SW 1271 (cell line): ENCODE data around the gene LRP2.
"Not testable (repeated sequence)": the region's sequence is repeated elsewhere in the genome, so short reads cannot be mapped to it uniquely, and the experiment has no call there.

Experiments
- DNase-seq, 2 experiments: peaks; one replicate each; lab custom pipeline; 2025; lab: John Stamatoyannopoulos, UW

The LRP2 gene

DNA sequence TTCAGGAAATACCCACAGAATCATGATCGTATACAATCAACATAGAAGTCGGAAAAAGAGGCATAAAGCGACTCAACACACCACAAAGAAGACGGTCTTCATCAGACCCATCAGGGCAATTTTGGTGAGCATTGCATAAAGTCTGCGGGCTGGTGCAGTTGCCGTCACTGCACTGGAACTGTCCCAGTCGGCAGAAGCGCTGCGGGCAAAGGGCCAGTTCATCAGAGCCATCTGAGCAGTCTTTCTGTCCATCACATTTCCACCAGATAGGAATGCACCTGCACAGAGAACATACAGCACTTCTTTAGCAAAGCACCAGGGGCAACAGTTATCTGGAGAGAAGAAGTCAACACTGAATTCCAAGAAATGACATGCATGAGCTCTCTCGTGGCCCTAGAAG is 187.2 kb downstream of the LRP2 start:
- no peak for DNase-seq

DNA sequence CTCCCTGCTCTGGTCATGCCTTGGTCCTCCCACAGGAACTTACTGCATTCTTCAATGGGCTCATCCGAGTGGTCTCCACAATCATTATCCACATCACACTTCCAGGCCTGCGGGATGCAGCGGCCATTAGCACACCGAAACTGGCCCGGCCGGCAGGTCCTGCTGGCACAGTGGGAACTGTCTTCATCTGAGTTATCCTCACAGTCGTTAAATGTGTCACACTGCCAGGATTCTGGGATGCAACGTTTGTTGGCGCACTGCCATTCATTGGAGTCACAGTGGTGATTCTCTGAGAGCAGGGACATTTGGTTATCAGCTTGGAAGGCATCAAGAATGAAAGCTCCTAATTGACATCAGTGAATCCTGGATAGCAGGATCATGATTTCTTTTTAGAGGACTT is 188.5 kb downstream of the LRP2 start:
- no peak for DNase-seq

- DNase-seq: no peak
Measured at GRCh38 chr2:169172914-169173313, 189.4 kb downstream of the LRP2 start.

GRCh38 chr2:169172151-169172735 is 190.1 kb downstream of the LRP2 start:
- DNase-seq: no peak

DNA sequence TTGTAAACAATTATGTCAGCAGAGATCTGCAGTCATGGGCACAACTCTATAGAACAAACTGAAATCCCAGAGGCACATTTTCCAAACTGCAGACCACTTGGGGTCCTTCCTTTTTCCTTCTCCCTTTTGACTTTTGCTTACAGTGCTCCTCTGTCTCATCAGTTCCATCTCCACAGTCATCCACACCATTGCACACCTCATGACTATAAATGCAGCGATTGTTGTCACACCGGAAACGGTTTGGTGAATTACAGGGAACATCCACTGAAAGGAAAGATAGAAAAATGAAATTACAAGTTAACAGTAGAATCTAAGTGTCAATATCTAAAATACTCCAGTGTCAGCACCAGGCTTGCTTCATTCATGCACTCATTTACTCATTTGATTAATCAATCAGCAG is 196.5 kb downstream of the LRP2 start:
- DNase-seq: no peak

DNA sequence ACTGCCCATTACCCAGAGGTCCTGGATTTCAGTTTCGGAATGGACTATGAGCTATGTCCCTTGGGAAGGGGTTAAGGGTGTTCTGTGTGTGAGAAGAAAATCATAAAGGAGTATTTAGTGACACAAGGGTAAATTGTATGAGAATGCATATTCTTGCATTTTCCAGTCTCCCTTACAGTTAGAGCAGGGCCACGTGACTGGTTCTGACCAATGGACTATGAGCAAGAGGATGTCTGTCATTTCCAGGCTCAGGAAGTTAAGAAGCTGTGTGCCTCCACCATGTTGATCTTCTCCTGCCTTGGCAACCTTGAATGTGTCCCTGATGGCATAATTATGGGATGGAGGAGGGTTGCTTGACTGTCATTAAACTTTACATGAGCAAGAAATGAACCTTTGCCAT is 198.0 kb downstream of the LRP2 start:
- no peak for DNase-seq

DNA sequence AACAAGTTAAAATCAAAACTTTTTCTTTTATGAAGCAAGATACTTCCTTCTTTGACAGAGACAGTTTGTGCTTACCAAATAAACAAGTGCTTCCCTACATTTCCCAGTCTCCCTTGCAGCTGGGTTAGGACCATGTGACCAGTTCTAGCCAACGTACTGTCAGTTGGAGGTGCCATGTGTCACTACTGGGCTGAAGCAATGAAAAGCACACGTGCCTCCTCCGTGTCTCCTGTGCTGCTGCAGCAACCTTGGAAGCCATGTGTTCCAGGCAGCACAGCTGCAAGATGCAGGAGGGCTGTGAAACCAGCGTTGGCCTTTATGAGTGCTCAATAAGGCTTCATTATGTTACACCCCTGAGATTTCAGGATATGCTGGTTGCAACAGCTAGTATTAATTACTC is 199.7 kb downstream of the LRP2 start:
- no peak for DNase-seq

- no peak for DNase-seq
Measured at GRCh38 chr2:169160926-169161481, 201.3 kb downstream of the LRP2 start.

GRCh38 chr2:169159686-169160085 is 202.6 kb downstream of the LRP2 start:
- no peak for DNase-seq

DNA sequence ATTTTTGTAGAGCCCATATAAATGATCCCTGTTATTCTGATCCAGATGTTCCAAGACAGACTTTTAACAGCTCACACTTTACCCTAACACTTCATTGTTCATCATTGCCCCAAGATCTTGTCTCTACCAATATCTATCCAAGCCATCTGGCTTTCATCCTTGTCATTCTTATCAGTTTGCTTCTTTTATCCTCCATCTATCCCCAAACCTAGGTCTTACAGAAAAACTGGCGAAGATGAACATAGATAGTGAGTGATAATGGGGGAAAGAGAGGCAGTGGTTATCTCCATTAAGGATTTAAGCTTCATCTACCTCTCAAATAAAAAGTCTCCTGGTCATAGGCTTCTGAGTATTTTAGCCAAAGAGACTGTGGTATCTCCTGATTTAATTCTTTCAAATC is 203.5 kb downstream of the LRP2 start:
- no peak for DNase-seq

DNA sequence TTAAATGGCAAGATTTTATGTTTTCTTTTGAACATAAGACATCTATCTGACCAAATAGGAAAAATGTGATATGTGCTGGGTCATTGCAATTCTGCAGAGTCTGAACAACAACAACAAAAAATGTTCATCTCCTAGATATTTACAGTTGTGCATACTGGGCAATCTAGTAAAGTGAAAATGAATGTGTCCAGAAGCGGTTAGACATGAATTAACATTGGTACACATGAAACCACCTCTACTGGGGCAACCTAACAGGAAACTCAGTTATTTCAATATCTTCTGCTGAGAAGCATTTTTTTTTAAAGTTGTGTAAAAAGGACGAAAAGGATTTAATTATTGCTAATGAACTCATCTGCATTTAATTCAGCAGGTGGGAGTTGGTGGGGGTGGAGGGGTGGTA is 216.1 kb downstream of the LRP2 start:
- no peak for DNase-seq

DNA sequence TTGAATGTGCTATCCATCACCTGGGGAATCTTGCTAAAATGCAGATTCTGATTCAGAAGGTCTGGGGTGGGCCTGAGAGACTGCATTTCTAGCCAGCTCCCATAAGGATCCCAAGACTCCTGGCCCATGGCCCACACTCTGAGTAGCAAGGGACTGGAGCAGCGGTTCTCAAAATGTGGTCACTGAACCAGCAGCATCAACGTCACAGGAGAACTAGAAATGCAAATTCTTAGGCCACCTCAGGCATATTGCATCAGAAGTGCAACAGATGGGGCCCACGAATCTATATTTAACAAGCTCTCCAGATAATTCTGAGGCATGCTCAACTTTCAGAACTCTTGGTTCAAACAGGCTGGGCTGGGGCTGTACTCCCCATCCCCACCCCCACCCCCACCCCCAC is 218.3 kb downstream of the LRP2 start:
- DNase-seq: no peak

DNA sequence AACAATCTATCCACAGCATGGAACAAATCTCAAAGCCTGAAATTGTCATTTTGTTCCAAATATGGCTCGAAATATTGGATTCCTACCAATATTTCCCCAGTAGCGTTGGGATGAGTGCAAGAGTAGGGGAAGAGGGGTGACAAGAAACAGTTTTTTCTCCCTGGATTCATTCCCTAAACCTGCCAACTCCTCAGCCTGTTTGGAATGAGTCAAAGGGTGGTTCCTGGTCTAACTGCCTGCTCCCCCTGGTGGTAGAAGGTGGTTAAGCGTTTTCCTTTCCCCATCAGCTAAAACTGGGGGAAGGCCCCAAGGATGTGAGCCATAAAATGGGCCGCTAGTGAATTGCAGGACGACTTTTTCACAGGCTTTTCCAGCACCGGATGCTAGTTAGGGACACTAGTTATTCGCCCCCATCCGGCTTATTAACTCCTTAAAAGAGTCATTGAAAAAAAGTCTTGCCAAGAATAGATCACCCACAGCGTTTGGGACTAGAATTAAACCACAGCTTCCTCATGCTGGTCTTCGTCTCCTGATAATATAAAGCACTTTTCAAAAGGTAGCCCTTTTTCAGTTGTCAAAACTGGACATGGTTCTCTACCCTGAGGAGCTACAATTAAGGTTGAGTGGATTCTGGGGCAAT is 220.5 kb downstream of the LRP2 start:
- peak; percentile 18 to 19 for DNase-seq

- DNase-seq: no peak
Measured at GRCh38 chr2:169139993-169140767, 222.2 kb downstream of the LRP2 start.

DNA sequence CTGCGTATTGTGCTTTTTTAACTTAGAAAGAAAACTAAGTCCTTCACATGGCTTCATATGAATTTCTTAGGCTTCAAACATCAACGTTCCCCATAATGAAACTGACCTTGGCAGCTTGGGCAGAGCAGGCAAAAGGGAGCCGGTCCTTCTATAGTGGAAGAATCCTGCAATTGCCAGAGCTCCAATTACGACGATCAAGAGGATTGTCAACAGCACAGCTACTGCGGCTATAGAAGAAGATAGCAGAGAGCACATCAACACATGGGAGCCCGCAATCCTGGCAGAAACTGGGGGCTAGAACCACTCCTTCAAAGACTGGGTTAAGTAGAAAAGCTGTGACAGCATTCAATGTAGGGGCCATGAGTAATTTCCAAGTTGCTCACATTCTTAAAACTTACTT is 223.2 kb downstream of the LRP2 start:
- no peak for DNase-seq

DNA sequence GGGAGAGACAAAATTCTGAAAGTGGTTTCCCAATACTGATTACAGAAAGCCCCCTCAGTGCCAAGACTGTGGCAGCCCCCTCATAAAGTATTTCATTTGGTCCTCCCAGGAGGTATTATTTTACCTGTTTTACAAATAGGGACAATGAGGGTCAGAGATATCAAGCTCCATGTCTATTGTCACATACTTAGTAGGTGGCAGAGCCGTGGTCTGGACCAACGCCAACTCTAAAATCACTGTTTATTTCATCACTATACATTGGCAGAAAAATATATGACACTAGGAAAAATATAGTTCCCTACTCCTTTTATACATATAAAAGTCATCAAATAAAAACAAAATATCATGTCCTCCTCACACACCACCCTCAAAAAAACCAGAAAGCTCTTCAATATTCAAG is 224.4 kb downstream of the LRP2 start:
- no peak for DNase-seq

GRCh38 chr2:169136885-169137534 is 225.3 kb downstream of the LRP2 start:
- DNase-seq: no peak

DNA sequence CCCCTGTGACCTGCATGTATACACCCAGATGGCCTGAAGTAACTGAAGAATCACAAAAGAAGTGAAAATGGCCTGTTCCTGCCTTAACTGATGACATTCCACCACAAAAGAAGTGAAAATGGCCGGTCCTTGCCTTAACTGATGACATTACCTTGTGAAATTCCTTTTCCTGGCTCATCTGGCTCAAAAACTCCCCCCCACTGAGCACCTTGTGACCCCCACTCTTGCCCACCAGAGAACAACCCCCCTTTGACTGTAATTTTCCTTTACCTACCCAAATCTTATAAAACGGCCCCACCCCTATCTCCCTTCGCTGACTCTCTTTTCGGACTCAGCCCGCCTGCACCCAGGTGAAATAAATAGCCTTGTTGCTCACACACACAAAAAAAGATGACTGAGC is 225.9 kb downstream of the LRP2 start:
- not testable (repeated sequence) for DNase-seq

DNA sequence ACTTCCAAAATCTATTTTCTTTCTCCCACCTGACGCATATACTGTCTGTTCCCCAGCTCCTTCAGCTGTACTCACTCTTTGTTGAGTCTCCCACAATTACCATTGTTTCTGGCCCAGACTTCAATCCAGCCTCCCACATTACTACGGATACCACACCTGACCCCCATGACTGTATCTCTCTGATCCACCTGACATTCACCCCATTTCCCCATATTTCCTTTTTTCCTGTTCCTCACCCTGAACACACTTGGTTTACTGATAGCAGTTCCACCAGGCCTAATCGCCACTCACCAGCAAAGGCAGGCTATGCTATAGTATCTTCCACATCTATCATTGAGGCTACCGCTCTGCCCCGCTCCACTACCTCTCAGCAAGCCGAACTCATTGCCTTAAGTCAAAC is 228.1 kb downstream of the LRP2 start:
- not testable (repeated sequence) for DNase-seq

GRCh38 chr2:169131587-169132512 is 230.5 kb downstream of the LRP2 start:
- DNase-seq: peak in 1 of 2 experiments; percentile 60

DNA sequence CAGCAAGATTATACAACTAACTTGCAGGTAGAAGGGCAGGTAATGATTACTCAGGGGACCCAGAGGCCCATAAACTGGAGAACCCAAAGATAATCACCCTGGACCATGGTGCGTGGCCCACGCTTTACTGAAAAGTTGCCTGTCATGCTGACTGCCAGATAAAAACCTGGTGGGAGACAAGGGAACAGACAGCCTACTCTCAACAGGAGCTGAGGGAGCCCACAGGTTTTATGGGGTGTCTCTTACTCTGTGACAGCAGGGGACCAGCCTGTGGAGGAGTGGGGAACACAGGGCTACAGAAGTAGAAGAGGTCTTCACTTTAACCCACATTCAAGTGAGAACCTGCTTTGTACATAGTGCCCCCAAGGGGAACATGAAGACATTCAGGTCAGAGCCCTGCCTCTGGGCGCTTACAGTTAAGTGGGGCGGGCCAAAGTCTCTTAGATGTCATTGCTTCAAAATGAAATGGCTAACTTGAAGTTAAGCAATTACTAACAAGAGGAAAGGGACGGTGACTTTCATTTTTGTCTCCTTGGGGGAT is 232.6 kb downstream of the LRP2 start:
- DNase-seq: no peak
